SK-N-SH treated with all-trans-retinoic acid at 6 μM for 48 hours (cell line): ENCODE data around the gene NXPH4.

ENCODE experiments used
- ATAC-seq: fragments of 200-7000 bp; cut with Tn5 transposase; 3 replicates; pipeline ENCODE4 v1.9.1; 2020; ENCODE audit warnings: mild to moderate bottlenecking, moderate library complexity
- ARNTL ChIP-seq: fragments of 450-650 bp; formaldehyde crosslinking; IDR thresholded peaks from 2 replicates; pipeline ENCODE4 v1.5.0; 2020; ENCODE audit warnings: low read depth, mild to moderate bottlenecking, moderate library complexity, borderline replicate concordance
- BACH2 ChIP-seq: fragments of 250-450 bp; sonication (Bioruptor Pico); IDR thresholded peaks from 2 replicates; pipeline ENCODE4 v1.9.0; 2021; ENCODE audit warnings: mild to moderate bottlenecking, borderline replicate concordance
- CREB5 ChIP-seq: fragments of 250-450 bp; sonication (Bioruptor Pico); IDR thresholded peaks from 2 replicates; pipeline ENCODE4 v1.5.1; 2020; ENCODE audit warnings: low read depth, mild to moderate bottlenecking, moderate library complexity
- ISL1 ChIP-seq: fragments of 250-450 bp; sonication (Bioruptor Pico); IDR thresholded peaks from 2 replicates; pipeline ENCODE4 v2.1.2; 2022; ENCODE audit warnings: mild to moderate bottlenecking, moderate library complexity
- PATZ1 ChIP-seq: fragments of 250-450 bp; sonication (Bioruptor Pico); IDR thresholded peaks from 2 replicates; pipeline ENCODE4 v1.8.0; 2020; ENCODE audit warnings: mild to moderate bottlenecking, moderate library complexity, borderline replicate concordance
- SNAI2 ChIP-seq: fragments of 250-450 bp; sonication (Bioruptor Pico); IDR thresholded peaks from 2 replicates; pipeline ENCODE4 v1.5.0; 2020; ENCODE audit warnings: mild to moderate bottlenecking, moderate library complexity
- TOX ChIP-seq: fragments of 250-450 bp; sonication (Bioruptor Pico); IDR thresholded peaks from 2 replicates; pipeline ENCODE4 v1.8.0; 2021; ENCODE audit warnings: mild to moderate bottlenecking, moderate library complexity, borderline replicate concordance
- ZC3H10 ChIP-seq: fragments of 250-450 bp; sonication (Bioruptor Pico); IDR thresholded peaks from 2 replicates; pipeline ENCODE4 v1.5.1; 2021; ENCODE audit warnings: mild to moderate bottlenecking, moderate library complexity
- ZFP3 ChIP-seq: fragments of 250-450 bp; sonication (Bioruptor Pico); IDR thresholded peaks from 2 replicates; pipeline ENCODE4 v1.5.0; 2020; ENCODE audit warnings: mild to moderate bottlenecking, moderate library complexity
- ZNF565 ChIP-seq: fragments of 450-650 bp; formaldehyde crosslinking; conservative IDR thresholded peaks from 2 replicates; pipeline ENCODE4 v1.5.0; 2020; ENCODE audit warnings: low read depth, mild to moderate bottlenecking, moderate library complexity
- ZNF70 ChIP-seq: fragments of 450-650 bp; formaldehyde crosslinking; IDR thresholded peaks from 2 replicates; pipeline ENCODE4 v1.5.0; 2020; ENCODE audit warnings: mild to moderate bottlenecking, moderate library complexity
- ZNF8 ChIP-seq: fragments of 450-650 bp; formaldehyde crosslinking; IDR thresholded peaks from 2 replicates; pipeline ENCODE4 v1.5.0; 2020; ENCODE audit warnings: mild to moderate bottlenecking, moderate library complexity
- TF ChIP-seq, protein P1 (sequence below): fragments of 250-450 bp; sonication (Bioruptor Pico); IDR thresholded peaks from 2 replicates; pipeline ENCODE4 v1.8.0; 2021; ENCODE audit warnings: low read depth, mild to moderate bottlenecking, moderate library complexity, borderline replicate concordance

Gene NXPH4

DNA sequence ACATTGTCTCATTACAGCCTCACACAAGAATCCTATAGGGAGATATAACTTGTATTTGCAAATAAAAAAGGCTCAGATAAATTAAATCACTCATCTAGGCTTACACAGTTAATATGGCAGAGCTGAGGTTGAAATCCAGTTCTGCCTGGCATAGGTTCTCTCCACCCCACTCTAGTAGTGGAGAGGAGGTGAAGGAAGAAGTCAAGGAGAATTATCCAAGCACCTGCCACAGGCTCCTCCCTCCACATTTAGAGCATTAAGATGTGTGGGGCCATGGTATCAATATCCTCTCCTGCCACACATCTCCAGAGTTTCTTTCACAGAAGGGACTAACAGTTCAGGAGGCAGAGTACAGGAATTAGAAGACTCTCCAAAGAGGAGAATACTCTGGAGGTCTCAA, 56.9 kb downstream of the NXPH4 start:
- TF ChIP-seq ZFP3 (CRISPR knock-in tag) (no peak), ISL1 (CRISPR knock-in tag) (no peak), BACH2 (CRISPR knock-in tag) (no peak), ZNF565 (no peak), SNAI2 (CRISPR knock-in tag) (no peak), TOX (CRISPR knock-in tag) (no peak), CREB5 (CRISPR knock-in tag) (no peak), ARNTL (CRISPR knock-in tag) (no peak), ZNF70 (CRISPR knock-in tag) (no peak), PATZ1 (CRISPR knock-in tag) (no peak), ZNF8 (CRISPR knock-in tag) (no peak), ZC3H10 (no peak)
- TF ChIP-seq, protein P1, sequence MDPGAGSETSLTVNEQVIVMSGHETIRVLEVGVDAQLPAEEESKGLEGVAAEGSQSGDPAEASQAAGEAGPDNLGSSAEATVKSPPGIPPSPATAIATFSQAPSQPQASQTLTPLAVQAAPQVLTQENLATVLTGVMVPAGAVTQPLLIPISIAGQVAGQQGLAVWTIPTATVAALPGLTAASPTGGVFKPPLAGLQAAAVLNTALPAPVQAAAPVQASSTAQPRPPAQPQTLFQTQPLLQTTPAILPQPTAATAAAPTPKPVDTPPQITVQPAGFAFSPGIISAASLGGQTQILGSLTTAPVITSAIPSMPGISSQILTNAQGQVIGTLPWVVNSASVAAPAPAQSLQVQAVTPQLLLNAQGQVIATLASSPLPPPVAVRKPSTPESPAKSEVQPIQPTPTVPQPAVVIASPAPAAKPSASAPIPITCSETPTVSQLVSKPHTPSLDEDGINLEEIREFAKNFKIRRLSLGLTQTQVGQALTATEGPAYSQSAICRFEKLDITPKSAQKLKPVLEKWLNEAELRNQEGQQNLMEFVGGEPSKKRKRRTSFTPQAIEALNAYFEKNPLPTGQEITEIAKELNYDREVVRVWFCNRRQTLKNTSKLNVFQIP (CRISPR knock-in tag) = no peak
- ATAC-seq = no peak
